HEK293 (cell line): ENCODE measurements around the gene FANCC.

ENCODE experiments used
- CTCF ChIA-PET: fragments of 350-600 bp; formaldehyde crosslinking; extraction: SDS; loops from one replicate; lab custom pipeline; 2021; ENCODE audit warnings: antibody characterized with exemption; lab: Yijun Ruan, JAX
- POLR2A ChIA-PET: fragments of 300-600 bp; formaldehyde crosslinking; extraction: SDS; loops from one replicate; lab custom pipeline; 2020; ENCODE audit warnings: antibody characterized with exemption, inconsistent platforms; lab: Yijun Ruan, JAX
- H3K27ac ChIP-seq: fragments of 200-500 bp; sonication (Bioruptor generic); 2 replicates; pipeline ENCODE4 v1.5.1; 2014; ENCODE audit warnings: low read depth, low read length, control low read depth, inconsistent platforms; ENCODE audit errors: extremely low read depth
- H3K36me3 ChIP-seq, 2 experiments: fragments of 200-500 bp in 1 of 2; sonication (Bioruptor generic) in 1 of 2; 1 replicate in 1 of 2; 2 replicates in 1 of 2; pipeline ENCODE4 v1.5.1; 2014 to 2017; ENCODE audit warnings: inconsistent platforms in 2 of 2, low read length in 2 of 2; ENCODE audit not compliant: control insufficient read depth in 2 of 2, insufficient read depth in 1 of 2
- H3K4me1 ChIP-seq: fragments of 200-500 bp; sonication (Bioruptor generic); 2 replicates; pipeline ENCODE4 v1.5.1; 2014; ENCODE audit warnings: mild to moderate bottlenecking, low read length, inconsistent platforms; ENCODE audit not compliant: control insufficient read depth, insufficient read depth
- H3K4me3 ChIP-seq: 2 replicates; pipeline ENCODE4 v1.5.1; 2011; ENCODE audit warnings: low read depth, mild to moderate bottlenecking, control low read depth, low read length, moderate library complexity
- H3K9me3 ChIP-seq: fragments of 200-500 bp; sonication (Bioruptor generic); 2 replicates; pipeline ENCODE4 v1.5.1; 2014; ENCODE audit warnings: low read depth, low read length, inconsistent platforms; ENCODE audit not compliant: control insufficient read depth, insufficient read depth
- EGR2 ChIP-seq: fragments of 450-650 bp; formaldehyde crosslinking; IDR thresholded peaks from 2 replicates; pipeline ENCODE4 v1.5.1; 2016; ENCODE audit warnings: low read depth, missing biosample characterization, missing genetic modification characterization
- FEZF1 ChIP-seq: fragments of 450-650 bp; formaldehyde crosslinking; IDR thresholded peaks from 2 replicates; pipeline ENCODE4 v1.5.1; 2016; ENCODE audit warnings: missing biosample characterization, missing genetic modification characterization
- KLF7 ChIP-seq: fragments of 450-650 bp; formaldehyde crosslinking; IDR thresholded peaks from 2 replicates; pipeline ENCODE4 v1.5.1; 2016; ENCODE audit warnings: missing biosample characterization, missing genetic modification characterization, borderline replicate concordance
- PBX3 ChIP-seq: sonication (generic); formaldehyde crosslinking; IDR thresholded peaks from 2 replicates; pipeline ENCODE4 v1.8.1; 2022; ENCODE audit warnings: mild to moderate bottlenecking, moderate library complexity, missing genetic modification reagents
- TCF7L2 ChIP-seq: IDR thresholded peaks from 2 replicates; pipeline ENCODE4 v1.6.1; 2011; ENCODE audit warnings: low read depth, mild to moderate bottlenecking, inconsistent platforms, low read length, moderate library complexity, borderline replicate concordance
- WT1 ChIP-seq: fragments of 450-650 bp; formaldehyde crosslinking; IDR thresholded peaks from 2 replicates; pipeline ENCODE4 v1.5.1; 2016; ENCODE audit warnings: missing biosample characterization, missing genetic modification characterization
- ZBTB11 ChIP-seq: fragments of 450-650 bp; formaldehyde crosslinking; conservative IDR thresholded peaks from 2 replicates; pipeline ENCODE4 v1.5.1; 2016; ENCODE audit warnings: low read depth, missing biosample characterization, missing genetic modification characterization
- ZBTB44 ChIP-seq: fragments of 450-650 bp; IDR thresholded peaks from 2 replicates; pipeline ENCODE4 v1.5.1; 2018; ENCODE audit warnings: missing biosample characterization, mild to moderate bottlenecking, missing genetic modification characterization
- ZFP69B ChIP-seq: fragments of 450-650 bp; formaldehyde crosslinking; IDR thresholded peaks from 2 replicates; pipeline ENCODE4 v1.5.1; 2016; ENCODE audit warnings: missing biosample characterization, missing genetic modification characterization
- ZNF133 ChIP-seq: fragments of 450-650 bp; formaldehyde crosslinking; IDR thresholded peaks from 2 replicates; pipeline ENCODE4 v1.5.1; 2016; ENCODE audit warnings: missing biosample characterization, missing genetic modification characterization
- ZNF362 ChIP-seq: fragments of 450-650 bp; formaldehyde crosslinking; IDR thresholded peaks from 2 replicates; pipeline ENCODE4 v1.5.1; 2016; ENCODE audit warnings: missing biosample characterization, missing genetic modification characterization
- ZNF501 ChIP-seq: fragments of 450-650 bp; formaldehyde crosslinking; IDR thresholded peaks from 2 replicates; pipeline ENCODE4 v1.5.1; 2016; ENCODE audit warnings: missing biosample characterization, missing genetic modification characterization
- ZNF654 ChIP-seq: fragments of 450-650 bp; formaldehyde crosslinking; IDR thresholded peaks from 2 replicates; pipeline ENCODE4 v1.5.1; 2016; ENCODE audit warnings: low read depth, missing biosample characterization, missing genetic modification characterization
- ZNF701 ChIP-seq: fragments of 450-650 bp; formaldehyde crosslinking; IDR thresholded peaks from 2 replicates; pipeline ENCODE4 v1.5.1; 2016; ENCODE audit warnings: missing biosample characterization, missing genetic modification characterization
- ZNF707 ChIP-seq: fragments of 450-650 bp; formaldehyde crosslinking; IDR thresholded peaks from 2 replicates; pipeline ENCODE4 v1.5.1; 2016; ENCODE audit warnings: missing biosample characterization, missing genetic modification characterization
- ZNF747 ChIP-seq: fragments of 450-650 bp; formaldehyde crosslinking; IDR thresholded peaks from 2 replicates; pipeline ENCODE4 v1.5.1; 2016; ENCODE audit warnings: missing biosample characterization, missing genetic modification characterization

FANCC gene

GRCh38 chr9:95143591-95144561 lies 173.6 kb downstream of the FANCC start (continued):
- TF ChIP-seq EGR2 (tag by site-specific recombination) (no peak), ZNF707 (tag by site-specific recombination) (no peak), ZBTB44 (tag by site-specific recombination) (no peak), ZNF133 (tag by site-specific recombination) (no peak), ZNF501 (tag by site-specific recombination) (no peak), ZFP69B (tag by site-specific recombination) (no peak), TCF7L2 (no peak), FEZF1 (no peak), ZNF362 (tag by site-specific recombination) (no peak), ZNF654 (tag by site-specific recombination) (no peak)

- H3K4me1 ChIP-seq: no peaks in the 10 kb centered on the region
- H3K36me3 ChIP-seq: peaks cover 0 to 4% of the 10 kb centered on the region in 2 experiments; a peak in 2 of 3 replicates
- H3K4me3 ChIP-seq: no peak overlapping the region
- ChIA-PET CTCF (interaction anchor here (0.5 to 1.7 kb wide), 3 partner anchors 12 to 1524 kb away, joined by 5 to 17 read pairs (median 5); no protein-coding TSS in a partner anchor), POLR2A (interaction anchor here (0.5 kb wide), 1 partner anchor 474 kb away, joined by 3 read pairs; no protein-coding TSS in a partner anchor)
- H3K9me3 ChIP-seq: no peaks in the 10 kb centered on the region
- H3K27ac ChIP-seq: no peak overlapping the region
- no peak for TF ChIP-seq ZNF701 (tag by site-specific recombination)
- TF ChIP-seq, all 188 proteins: peak for 0
These were observed 174.8 kb downstream of the FANCC start for GRCh38 chr9:95142728-95143127.

GRCh38 chr9:95142315-95142714 lies 175.2 kb downstream of the FANCC start:
- POLR2A ChIA-PET: interaction anchor here (0.5 kb wide), 1 partner anchor 473 kb away, joined by 3 read pairs; no protein-coding TSS in a partner anchor
- CTCF ChIA-PET: interaction anchor here (0.5 to 1.7 kb wide), 4 partner anchors 12 to 1524 kb away, joined by 5 to 17 read pairs (median 5); no protein-coding TSS in a partner anchor
- Histone ChIP-seq H3K4me3 (no peak overlapping the region), H3K27ac (no peak overlapping the region), H3K36me3 (peaks cover 0 to 4% of the 10 kb centered on the region in 2 experiments; a peak in 2 of 3 replicates)
- no peak for TF ChIP-seq WT1 (tag by site-specific recombination)
- no peak for TF ChIP-seq KLF7
- TF ChIP-seq PBX3 (CRISPR knock-in tag): no peak
- no peak for TF ChIP-seq ZNF747 (tag by site-specific recombination)
- TF ChIP-seq ZBTB11 (tag by site-specific recombination): no peak
- TF ChIP-seq, all 188 proteins: peak for 0
- Histone ChIP-seq H3K4me1 (no peaks in the 10 kb centered on the region), H3K9me3 (no peaks in the 10 kb centered on the region)
